ENCODE data around the gene APCDD1L.

- TF ChIP-seq SIN3A (IDR thresholded peaks at IDR 0.05; ENCODE audit: borderline replicate concordance, insufficient read depth, low read length) (no peak), TAF1 (IDR thresholded peaks at IDR 0.05; ENCODE audit: borderline replicate concordance, insufficient read depth, low read length) (no peak)
- TF ChIP-seq, protein P1, sequence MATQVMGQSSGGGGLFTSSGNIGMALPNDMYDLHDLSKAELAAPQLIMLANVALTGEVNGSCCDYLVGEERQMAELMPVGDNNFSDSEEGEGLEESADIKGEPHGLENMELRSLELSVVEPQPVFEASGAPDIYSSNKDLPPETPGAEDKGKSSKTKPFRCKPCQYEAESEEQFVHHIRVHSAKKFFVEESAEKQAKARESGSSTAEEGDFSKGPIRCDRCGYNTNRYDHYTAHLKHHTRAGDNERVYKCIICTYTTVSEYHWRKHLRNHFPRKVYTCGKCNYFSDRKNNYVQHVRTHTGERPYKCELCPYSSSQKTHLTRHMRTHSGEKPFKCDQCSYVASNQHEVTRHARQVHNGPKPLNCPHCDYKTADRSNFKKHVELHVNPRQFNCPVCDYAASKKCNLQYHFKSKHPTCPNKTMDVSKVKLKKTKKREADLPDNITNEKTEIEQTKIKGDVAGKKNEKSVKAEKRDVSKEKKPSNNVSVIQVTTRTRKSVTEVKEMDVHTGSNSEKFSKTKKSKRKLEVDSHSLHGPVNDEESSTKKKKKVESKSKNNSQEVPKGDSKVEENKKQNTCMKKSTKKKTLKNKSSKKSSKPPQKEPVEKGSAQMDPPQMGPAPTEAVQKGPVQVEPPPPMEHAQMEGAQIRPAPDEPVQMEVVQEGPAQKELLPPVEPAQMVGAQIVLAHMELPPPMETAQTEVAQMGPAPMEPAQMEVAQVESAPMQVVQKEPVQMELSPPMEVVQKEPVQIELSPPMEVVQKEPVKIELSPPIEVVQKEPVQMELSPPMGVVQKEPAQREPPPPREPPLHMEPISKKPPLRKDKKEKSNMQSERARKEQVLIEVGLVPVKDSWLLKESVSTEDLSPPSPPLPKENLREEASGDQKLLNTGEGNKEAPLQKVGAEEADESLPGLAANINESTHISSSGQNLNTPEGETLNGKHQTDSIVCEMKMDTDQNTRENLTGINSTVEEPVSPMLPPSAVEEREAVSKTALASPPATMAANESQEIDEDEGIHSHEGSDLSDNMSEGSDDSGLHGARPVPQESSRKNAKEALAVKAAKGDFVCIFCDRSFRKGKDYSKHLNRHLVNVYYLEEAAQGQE (IDR thresholded peaks at IDR 0.05; ENCODE audit: insufficient read depth in 1 of 2, low read depth in 2 of 2, low read length in 2 of 2): no peak
Observed at GRCh38 chr20:58544286-58544685, 29.1 kb upstream of the APCDD1L start.

Measured in PFSK-1 (cell line).